ENCODE data around the gene PITPNM2. TPM values are rescaled to one million over a fixed set of nuclear protein-coding genes. Genes with fewer than 3 reads are reported as not detected.

The PITPNM2 gene
- total RNA-seq, 1 donor from 2014 or later, result 0.56 TPM

DNA sequence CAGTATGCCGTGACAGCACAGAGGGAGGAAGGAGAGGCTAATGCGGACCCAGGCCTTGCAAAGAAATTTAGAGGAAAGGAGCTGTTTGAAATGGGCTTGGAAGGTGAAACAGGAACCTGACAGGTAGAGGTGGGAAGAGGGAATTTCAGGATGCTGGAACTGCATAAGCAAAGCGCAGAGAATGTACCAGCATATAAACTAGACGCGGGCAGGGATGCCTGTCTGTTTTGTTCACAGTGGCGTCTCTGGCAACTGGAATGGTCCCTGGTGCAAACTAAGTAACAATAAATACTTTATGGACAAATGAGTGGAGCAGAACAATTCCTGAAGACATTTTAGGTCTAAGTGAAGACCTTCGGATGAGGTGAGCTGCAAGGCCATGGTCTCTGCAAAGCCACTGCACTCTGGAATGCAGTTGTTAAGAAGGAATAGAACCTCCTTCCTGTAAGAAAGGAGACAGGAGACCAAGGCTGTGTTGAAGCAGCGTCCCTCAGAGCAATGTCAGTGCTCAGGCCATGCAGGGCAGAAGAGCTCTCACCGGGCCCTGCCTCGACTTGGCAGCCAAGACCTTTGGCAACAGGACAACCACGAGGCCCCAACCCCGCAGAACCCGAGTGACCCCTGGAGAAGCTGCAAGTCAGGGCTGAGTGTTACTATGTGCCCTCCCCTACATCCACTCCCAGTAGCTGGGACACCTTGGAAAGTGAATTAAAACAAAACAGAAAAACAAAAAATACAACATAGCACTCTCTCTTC lies 42.8 kb downstream of the PITPNM2 start:
- Mint-ChIP-seq H3K27me3 (ENCODE audit: insufficient read depth, low read depth) (peaks cover 2% of the 10 kb centered on the region), H3K9me3 (no peaks in the 10 kb centered on the region), H3K27ac (peak overlapping the region; percentile 16), H3K4me1 (peaks cover 64% of the 10 kb centered on the region), H3K36me3 (no peaks in the 10 kb centered on the region), H3K4me3 (no peak overlapping the region)
- Histone ChIP-seq H3F3A (ENCODE audit: low read depth) (peaks cover 7% of the 10 kb centered on the region), H2AFZ (replicated peaks) (no peak overlapping the region), H3K36me3 (no peaks in the 10 kb centered on the region), H3K4me3 (no peak overlapping the region), H3K9ac (no peak overlapping the region), H3K27me3 (no peaks in the 10 kb centered on the region), H3K79me2 (ENCODE audit: low read depth) (no peaks in the 10 kb centered on the region), H3K4me1 (peaks cover 27% of the 10 kb centered on the region), H3K27ac (no peak overlapping the region), H3K4me2 (no peak overlapping the region), H3K9me3 (ENCODE audit: low read depth) (no peaks in the 10 kb centered on the region), H4K20me1 (ENCODE audit: low read depth) (no peaks in the 10 kb centered on the region)
- TF ChIP-seq CTCF (IDR thresholded peaks at IDR 0.05), result no peak
- no peak for TF ChIP-seq EZH2phosphoT487 (IDR thresholded peaks at IDR 0.05)
- no peak for TF ChIP-seq EZH2 (IDR thresholded peaks at IDR 0.05)
- no peak for DNase-seq (ENCODE audit: low spot score)

DNA sequence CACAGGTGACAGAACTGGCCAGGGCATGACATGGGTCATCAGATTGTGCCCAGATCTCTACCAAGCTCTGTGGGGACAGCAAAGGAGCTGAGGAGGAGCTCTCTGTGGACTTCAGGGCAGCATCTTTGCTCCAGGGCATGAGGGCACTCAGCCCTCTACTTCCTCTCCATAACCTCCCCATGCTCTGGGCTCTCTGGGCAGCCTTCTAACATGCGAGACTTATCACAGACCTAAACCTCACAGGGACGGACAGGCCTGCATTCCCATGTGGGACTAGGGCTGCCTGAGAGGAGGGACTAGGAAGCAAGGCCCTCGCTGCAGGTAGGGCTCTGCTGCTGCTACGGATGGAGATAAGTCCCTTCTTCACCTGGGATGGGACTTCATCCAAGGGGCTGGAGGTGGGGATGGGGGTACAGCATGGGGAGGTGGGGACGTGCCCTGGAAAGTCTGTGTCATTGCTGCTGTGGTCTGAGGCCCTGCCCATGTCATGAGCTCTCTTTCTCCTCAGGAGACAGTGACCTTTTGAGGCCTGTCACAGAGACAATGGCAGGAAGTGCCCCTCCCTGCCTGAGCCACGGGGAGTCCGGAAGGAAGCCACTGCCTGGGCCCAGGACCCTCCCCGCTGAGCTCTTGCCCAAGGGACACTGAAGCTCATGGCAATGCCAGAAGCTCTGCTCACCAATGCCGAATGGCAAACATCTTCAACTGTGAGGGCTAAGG lies 44.1 kb downstream of the PITPNM2 start:
- no peak for DNase-seq (ENCODE audit: low spot score)
- Histone ChIP-seq H3K4me1 (peaks cover 34% of the 10 kb centered on the region), H3F3A (ENCODE audit: low read depth) (peaks cover 16% of the 10 kb centered on the region), H3K27ac (no peak overlapping the region), H2AFZ (replicated peaks) (no peak overlapping the region), H3K36me3 (no peaks in the 10 kb centered on the region), H3K4me3 (no peak overlapping the region), H3K4me2 (no peak overlapping the region), H3K9me3 (ENCODE audit: low read depth) (no peaks in the 10 kb centered on the region), H3K79me2 (ENCODE audit: low read depth) (no peaks in the 10 kb centered on the region), H4K20me1 (ENCODE audit: low read depth) (no peaks in the 10 kb centered on the region), H3K27me3 (no peaks in the 10 kb centered on the region), H3K9ac (no peak overlapping the region)
- peak overlapping the region; percentile 33 for H3K27ac Mint-ChIP-seq
- no peaks in the 10 kb centered on the region for H3K27me3 Mint-ChIP-seq (ENCODE audit: insufficient read depth, low read depth)
- H3K36me3 Mint-ChIP-seq, result no peaks in the 10 kb centered on the region
- peaks cover 64% of the 10 kb centered on the region for H3K4me1 Mint-ChIP-seq
- TF ChIP-seq CTCF (IDR thresholded peaks at IDR 0.05), result no peak
- TF ChIP-seq EZH2phosphoT487 (IDR thresholded peaks at IDR 0.05), result no peak
- no peak for TF ChIP-seq EZH2 (IDR thresholded peaks at IDR 0.05)
- H3K9me3 Mint-ChIP-seq, result no peaks in the 10 kb centered on the region
- no peak overlapping the region for H3K4me3 Mint-ChIP-seq

DNA sequence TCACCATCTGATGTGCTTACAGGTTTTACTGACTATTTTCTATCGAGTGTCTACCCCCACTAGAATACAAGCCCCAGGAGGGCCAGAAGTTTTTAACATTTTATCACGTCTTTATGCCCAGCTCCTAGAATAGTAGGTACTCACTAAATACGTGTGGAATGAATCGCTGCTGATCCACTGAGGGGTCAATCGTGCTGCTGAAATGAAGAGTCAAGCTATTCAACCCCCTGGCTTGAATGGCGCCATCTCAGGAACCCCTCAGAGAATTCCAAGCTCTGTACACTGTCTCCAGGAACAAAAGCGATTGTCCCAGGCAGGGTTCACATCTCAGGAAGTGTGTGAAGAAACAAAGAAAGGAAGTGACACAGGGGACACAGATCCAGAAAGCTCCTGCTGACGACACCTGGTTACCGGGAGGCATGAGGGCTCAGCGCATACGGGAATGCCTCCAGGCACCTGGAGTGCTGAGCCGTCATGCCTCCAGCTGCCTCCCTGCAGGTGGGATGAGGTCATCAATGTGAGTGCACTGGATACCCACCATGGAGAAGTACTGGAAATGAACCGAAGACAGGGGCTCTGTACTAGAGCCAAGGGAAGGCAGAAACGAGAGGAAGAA lies 45.6 kb downstream of the PITPNM2 start:
- Mint-ChIP-seq H3K4me1 (peaks cover 49% of the 10 kb centered on the region), H3K36me3 (no peaks in the 10 kb centered on the region), H3K9me3 (no peaks in the 10 kb centered on the region), H3K27me3 (ENCODE audit: insufficient read depth, low read depth) (no peaks in the 10 kb centered on the region), H3K4me3 (no peak overlapping the region), H3K27ac (peak overlapping the region; percentile 55)
- H3K4me1 ChIP-seq, result peaks cover 38% of the 10 kb centered on the region
- no peaks in the 10 kb centered on the region for H3K79me2 ChIP-seq (ENCODE audit: low read depth)
- no peak for TF ChIP-seq CTCF (IDR thresholded peaks at IDR 0.05)
- TF ChIP-seq EZH2 (IDR thresholded peaks at IDR 0.05), result no peak
- H3K27ac ChIP-seq, result no peak overlapping the region
- no peaks in the 10 kb centered on the region for H3K36me3 ChIP-seq
- H2AFZ ChIP-seq (replicated peaks), result no peak overlapping the region
- peaks cover 16% of the 10 kb centered on the region for H3F3A ChIP-seq (ENCODE audit: low read depth)
- H3K9ac ChIP-seq, result no peak overlapping the region
- H3K4me2 ChIP-seq, result peak overlapping the region; percentile 19
- H3K4me3 ChIP-seq, result no peak overlapping the region
- no peaks in the 10 kb centered on the region for H3K27me3 ChIP-seq
- no peaks in the 10 kb centered on the region for H4K20me1 ChIP-seq (ENCODE audit: low read depth)
- H3K9me3 ChIP-seq (ENCODE audit: low read depth), result no peaks in the 10 kb centered on the region
- DNase-seq (ENCODE audit: low spot score), result peak; percentile 29

Data from neural progenitor cell (in vitro differentiated cells).